H1 (cell line): Measurements from ENCODE around the gene LRRTM4. TPM values are rescaled to one million over a fixed set of nuclear protein-coding genes. Genes with fewer than 3 reads are reported as not detected.

Experiments used
- CTCF ChIA-PET: fragments of 300-600 bp; sonication (Branson Sonifier 250); formaldehyde crosslinking; loops from one replicate; lab custom pipeline; 2021; ENCODE audit not compliant: partially characterized antibody; lab: Charles Lee
- POLR2A ChIA-PET: fragments of 300-600 bp; sonication (Branson Sonifier 250); formaldehyde crosslinking; loops from one replicate; lab custom pipeline; 2021; ENCODE audit warnings: inconsistent platforms; ENCODE audit not compliant: partially characterized antibody; lab: Charles Lee
- DNase-seq, 2 experiments: peaks; one replicate each; pipeline versions ENCODE4 v3.0.0 to v3.0.0-alpha.2; 2010 to 2022; ENCODE audit warnings: low spot score in 2 of 2, low read depth in 1 of 2, mixed read lengths in 1 of 2
- FAIRE-seq: peaks from 2 replicates; lab custom pipeline; 2011; peaks lifted over from hg19 to GRCh38; lab: Jason Lieb, UNC
- H2AFZ ChIP-seq: 2 replicates; pipeline ENCODE4 v1.8.1; 2012; ENCODE audit warnings: low read length, inconsistent platforms
- H2AK5ac ChIP-seq: 2 replicates; pipeline ENCODE4 v1.6.1; 2013; ENCODE audit warnings: low read depth, low read length
- H2BK120ac ChIP-seq: replicated peaks from 2 replicates; pipeline ENCODE3; 2013; ENCODE audit warnings: low read depth, low read length, inconsistent platforms
- H2BK12ac ChIP-seq: 2 replicates; pipeline ENCODE4 v1.6.1; 2013; ENCODE audit warnings: low read depth, low read length
- H2BK15ac ChIP-seq: 2 replicates; pipeline ENCODE4 v1.6.1; 2013; ENCODE audit warnings: low read length
- H2BK20ac ChIP-seq: 2 replicates; pipeline ENCODE4 v1.6.1; 2013; ENCODE audit warnings: low read length
- H2BK5ac ChIP-seq: 2 replicates; pipeline ENCODE4 v1.6.1; 2013; ENCODE audit warnings: low read depth, low read length
- H3K14ac ChIP-seq: 2 replicates; pipeline ENCODE4 v1.6.1; 2013; ENCODE audit warnings: inconsistent platforms; ENCODE audit not compliant: insufficient read length
- H3K18ac ChIP-seq: 2 replicates; pipeline ENCODE4 v1.6.1; 2013; ENCODE audit warnings: low read length; ENCODE audit errors: extremely low read depth
- H3K23ac ChIP-seq: 2 replicates; pipeline ENCODE4 v1.6.1; 2013; ENCODE audit warnings: inconsistent platforms; ENCODE audit not compliant: insufficient read length
- H3K23me2 ChIP-seq: 2 replicates; pipeline ENCODE4 v1.6.1; 2013; ENCODE audit warnings: low read depth, low read length
- H3K27ac ChIP-seq: 2 replicates; pipeline ENCODE4 v1.6.1; 2011; ENCODE audit warnings: low read depth, low read length, inconsistent platforms
- H3K27me3 ChIP-seq, 4 experiments: replicated peaks in 1 of 4; 1 replicate in 1 of 4; 2 replicates in 3 of 4; pipeline versions ENCODE4 v1.6.1 to v1.8.1; 2011 to 2013; ENCODE audit warnings: low read length in 3 of 4, mild to moderate bottlenecking in 3 of 4, inconsistent platforms in 2 of 4, mixed read lengths in 2 of 4, moderate library complexity in 1 of 4; ENCODE audit not compliant: control insufficient read depth in 3 of 4, insufficient read depth in 3 of 4; ENCODE audit errors: extremely low read depth in 1 of 4
- H3K36me3 ChIP-seq, 4 experiments: 2 replicates each; pipeline versions ENCODE4 v1.6.1 to v1.8.1; 2011 to 2013; ENCODE audit warnings: mild to moderate bottlenecking in 4 of 4, low read length in 3 of 4, moderate library complexity in 2 of 4, control low read depth in 1 of 4, inconsistent platforms in 1 of 4; ENCODE audit not compliant: insufficient read depth in 4 of 4, control insufficient read depth in 2 of 4
- H3K4ac ChIP-seq: replicated peaks from 2 replicates; pipeline ENCODE3; 2013; ENCODE audit warnings: low read length, low read depth, mixed read lengths, inconsistent platforms; ENCODE audit not compliant: insufficient read length
- H3K4me1 ChIP-seq, 4 experiments: replicated peaks in 1 of 4; 1 replicate in 1 of 4; 2 replicates in 3 of 4; pipeline versions ENCODE4 v1.6.1 to v1.8.1; 2011 to 2013; ENCODE audit warnings: low read length in 3 of 4, inconsistent platforms in 2 of 4, mixed read lengths in 1 of 4; ENCODE audit not compliant: insufficient read depth in 4 of 4, control insufficient read depth in 3 of 4
- H3K4me2 ChIP-seq, 2 experiments: 2 replicates each; pipeline versions ENCODE4 v1.6.1 to v1.8.1; 2011 to 2013; ENCODE audit warnings: low read depth in 2 of 2, low read length in 2 of 2, control low read depth in 1 of 2, inconsistent platforms in 1 of 2, mild to moderate bottlenecking in 1 of 2; ENCODE audit not compliant: insufficient read depth in 1 of 2
- H3K4me3 ChIP-seq, 4 experiments: fragments of 200-600, 300-600 bp in 1 of 4; sonication (generic), shearing (Covaris generic), sonication (Bioruptor Twin) in 1 of 4; 2 replicates each; pipeline versions ENCODE4 v1.5.1 to v1.8.1; 2011 to 2016; ENCODE audit warnings: low read length in 4 of 4, low read depth in 3 of 4, control low read depth in 2 of 4, inconsistent platforms in 2 of 4, mild to moderate bottlenecking in 2 of 4, mixed read lengths in 1 of 4, moderate library complexity in 1 of 4; ENCODE audit not compliant: insufficient read depth in 2 of 4; ENCODE audit errors: extremely low read depth in 1 of 4
- H3K56ac ChIP-seq: replicated peaks from 2 replicates; pipeline ENCODE3; 2013; ENCODE audit warnings: low read depth, mild to moderate bottlenecking, mixed read lengths, low read length, inconsistent platforms; ENCODE audit not compliant: insufficient read length
- H3K79me1 ChIP-seq: 2 replicates; pipeline ENCODE4 v1.6.1; 2013; ENCODE audit warnings: low read depth, low read length, control low read depth
- H3K79me2 ChIP-seq, 2 experiments: 2 replicates each; pipeline versions ENCODE4 v1.6.1 to v1.8.1; 2012 to 2013; ENCODE audit warnings: low read length in 2 of 2, mild to moderate bottlenecking in 2 of 2, inconsistent platforms in 1 of 2; ENCODE audit not compliant: insufficient read depth in 2 of 2, control insufficient read depth in 1 of 2
- H3K9ac ChIP-seq, 4 experiments: replicated peaks in 1 of 4; 1 replicate in 1 of 4; 2 replicates in 3 of 4; pipeline versions ENCODE4 v1.6.1 to v1.8.1; 2011 to 2013; ENCODE audit warnings: low read depth in 3 of 4, low read length in 3 of 4, control low read depth in 2 of 4, mild to moderate bottlenecking in 2 of 4, moderate library complexity in 2 of 4, inconsistent platforms in 1 of 4; ENCODE audit errors: extremely low read depth in 1 of 4
- H3K9me3 ChIP-seq, 2 experiments: 2 replicates each; pipeline versions ENCODE4 v1.6.1 to v1.8.1; 2012 to 2013; ENCODE audit warnings: mild to moderate bottlenecking in 2 of 2, moderate library complexity in 2 of 2, control low read depth in 1 of 2, inconsistent platforms in 1 of 2, low read depth in 1 of 2, low read length in 1 of 2, mixed read lengths in 1 of 2; ENCODE audit not compliant: insufficient read depth in 2 of 2
- H4K20me1 ChIP-seq, 2 experiments: replicated peaks in 1 of 2; 2 replicates each; pipeline versions ENCODE3 to v1.8.1; 2011 to 2013; ENCODE audit warnings: inconsistent platforms in 2 of 2, low read length in 2 of 2, mild to moderate bottlenecking in 1 of 2; ENCODE audit not compliant: insufficient read depth in 2 of 2, control insufficient read depth in 1 of 2
- H4K5ac ChIP-seq: 2 replicates; pipeline ENCODE4 v1.6.1; 2013; ENCODE audit warnings: low read length, low read depth, mixed read lengths, inconsistent platforms; ENCODE audit not compliant: insufficient read length
- H4K8ac ChIP-seq: 2 replicates; pipeline ENCODE4 v1.8.0; 2013; ENCODE audit warnings: mild to moderate bottlenecking, moderate library complexity, low read length, inconsistent platforms; ENCODE audit not compliant: insufficient read depth; ENCODE audit errors: extremely low read depth
- H4K91ac ChIP-seq: replicated peaks from 2 replicates; pipeline ENCODE3; 2013; ENCODE audit warnings: low read length, mixed read lengths, inconsistent platforms; ENCODE audit not compliant: insufficient read length
- ASH2L ChIP-seq: fragments of 200-600, 300-600 bp; sonication (generic); IDR thresholded peaks from one replicate; pipeline ENCODE4 v1.7.1; 2017; ENCODE audit warnings: low read length
- ATF3 ChIP-seq: IDR thresholded peaks from 2 replicates; pipeline ENCODE4 v1.6.1; 2011; ENCODE audit warnings: low read depth, mild to moderate bottlenecking, low read length; ENCODE audit not compliant: insufficient read depth
- BACH1 ChIP-seq: IDR thresholded peaks from 2 replicates; pipeline ENCODE4 v1.6.1; 2012; ENCODE audit warnings: low read length, improper control_type of control experiment
- CEBPB ChIP-seq: IDR thresholded peaks from 2 replicates; pipeline ENCODE4 v1.6.1; 2012; ENCODE audit warnings: low read depth, low read length
- CHD1 ChIP-seq: IDR thresholded peaks from 2 replicates; pipeline ENCODE4 v1.6.1; 2012; ENCODE audit warnings: low read depth, low read length, improper control_type of control experiment
- CTBP2 ChIP-seq: IDR thresholded peaks from 2 replicates; pipeline ENCODE4 v1.7.0; 2011; ENCODE audit warnings: borderline replicate concordance, mild to moderate bottlenecking, moderate library complexity, mixed read lengths, low read length; ENCODE audit not compliant: insufficient read depth, insufficient read length
- EGR1 ChIP-seq: IDR thresholded peaks from 2 replicates; pipeline ENCODE4 v1.6.1; 2011; ENCODE audit warnings: low read depth, low read length, borderline replicate concordance
- HDAC2 ChIP-seq, 2 experiments: fragments of 300-600 bp in 1 of 2; sonication (generic) in 1 of 2; IDR thresholded peaks; 2 replicates each; pipeline ENCODE4 v1.6.1; 2011 to 2012; ENCODE audit warnings: low read depth in 2 of 2, low read length in 2 of 2, mild to moderate bottlenecking in 2 of 2, moderate library complexity in 2 of 2, borderline replicate concordance in 1 of 2, inconsistent platforms in 1 of 2
- JUND ChIP-seq: IDR thresholded peaks from 2 replicates; pipeline ENCODE4 v1.6.1; 2011; ENCODE audit warnings: mild to moderate bottlenecking, improper control_type of control experiment, low read length
- NANOG ChIP-seq: IDR thresholded peaks from 2 replicates; pipeline ENCODE4 v1.6.1; 2011; ENCODE audit warnings: low read length, low read depth, mild to moderate bottlenecking, inconsistent platforms; ENCODE audit not compliant: insufficient read depth, poor library complexity, severe bottlenecking
- SUZ12 ChIP-seq: fragments of 200-600 bp; sonication (generic); IDR thresholded peaks from 2 replicates; pipeline ENCODE4 v1.6.1; 2012; ENCODE audit warnings: mild to moderate bottlenecking, inconsistent platforms, low read length, moderate library complexity, mixed read lengths
- TAF1 ChIP-seq: IDR thresholded peaks from 2 replicates; pipeline ENCODE4 v1.6.1; 2011; ENCODE audit warnings: mild to moderate bottlenecking, low read depth, low read length
- TCF12 ChIP-seq: IDR thresholded peaks from 2 replicates; pipeline ENCODE4 v1.6.1; 2011; ENCODE audit warnings: low read depth, mild to moderate bottlenecking, low read length
- YY1 ChIP-seq: IDR thresholded peaks from 2 replicates; pipeline ENCODE4 v1.6.1; 2011; ENCODE audit warnings: low read depth, mild to moderate bottlenecking, low read length
- ZNF274 ChIP-seq: IDR thresholded peaks from 2 replicates; pipeline ENCODE4 v1.7.0; 2012; ENCODE audit warnings: low read length, borderline replicate concordance; ENCODE audit errors: extremely low read depth
- WGBS, 2 experiments: shearing (Covaris generic) in 1 of 2; methylation state at CpG; one replicate each; pipeline versions ENCODE4 v1.1.6 to v1.1.7; 2013 to 2015; ENCODE audit warnings: low lambda C conversion rate in 2 of 2, mixed read lengths in 2 of 2, inconsistent platforms in 1 of 2, low coverage in 1 of 2, missing lambda C conversion rate in 1 of 2; ENCODE audit not compliant: insufficient replicate concordance in 2 of 2, insufficient coverage in 1 of 2, insufficient read length in 1 of 2; ENCODE audit errors: extremely low coverage in 1 of 2, missing lambda C conversion rate in 1 of 2; 5-methylcytosine and 5-hydroxymethylcytosine counted together
- polyA plus RNA-seq, 7 experiments: library from polyadenylated mRNA; depleted of rRNA in 3 of 7; stranded (reverse) in 5 of 7; unstranded in 2 of 7; fragments of >200 nt in 5 of 7; fragments of 200-250 nt in 2 of 7; gene quantifications; 1 replicate in 5 of 7; 2 replicates in 1 of 7; 4 replicates in 1 of 7; pipeline versions ENCODE4 v1.2.1 to v1.2.3, GENCODE V29; 2011 to 2013; ENCODE audit warnings: missing spikeins in 2 of 7, mixed read lengths in 2 of 7
- total RNA-seq: library from RNA; stranded (reverse); fragmentation: NEBNext Ultra II Directional; extraction: Animal tissue kit (Norgen Biotek cat#: 25700); gene quantifications from 2 replicates; pipeline ENCODE4 v1.2.1, GENCODE V29; 2021

Gene LRRTM4
- total and polyA plus RNA-seq, 2 of the 8 experiments (the other 6 are each of a cell fraction or from before 2014, with no cell fraction given), result 3.6 to 9.5 TPM

- H3K14ac ChIP-seq, result no peak overlapping the region
- H3K79me1 ChIP-seq, result no peaks in the 10 kb centered on the region
- FAIRE-seq (no peak), DNase-seq (no peak)
- no peaks in the 10 kb centered on the region for H3K9me3 ChIP-seq
- no peak overlapping the region for H3K23ac ChIP-seq
- no peak overlapping the region for H4K5ac ChIP-seq
- no peak overlapping the region for H2BK120ac ChIP-seq
- H3K4me3 ChIP-seq, result no peak overlapping the region
- no peak overlapping the region for H3K9ac ChIP-seq
- no peaks in the 10 kb centered on the region for H3K27me3 ChIP-seq
- H2BK15ac ChIP-seq, result no peak overlapping the region
- no peak overlapping the region for H2AFZ ChIP-seq
- no peaks in the 10 kb centered on the region for H3K79me2 ChIP-seq
- H2BK5ac ChIP-seq, result no peak overlapping the region
- H4K8ac ChIP-seq, result no peak overlapping the region
- WGBS, 2 experiments, result 82% methylated on average over 3 of the region's 3 CpGs; no CpG with 5 or more reads in 1 of the 2 experiments
- no peak overlapping the region for H3K4ac ChIP-seq
- H3K4me1 ChIP-seq, result peaks cover 0 to 8% (median 1%) of the 10 kb centered on the region in 4 experiments; a peak in 2 of 7 replicates
- H4K20me1 ChIP-seq, result no peaks in the 10 kb centered on the region
- no peak overlapping the region for H3K27ac ChIP-seq
- no peak overlapping the region for H2BK20ac ChIP-seq
- CTCF ChIA-PET, result no interaction called here
- no peak overlapping the region for H2BK12ac ChIP-seq
- H3K23me2 ChIP-seq, result no peaks in the 10 kb centered on the region
- H3K56ac ChIP-seq, result no peak overlapping the region
- POLR2A ChIA-PET, result no interaction called here
- no peak overlapping the region for H3K18ac ChIP-seq
- H2AK5ac ChIP-seq, result no peak overlapping the region
- no peaks in the 10 kb centered on the region for H3K36me3 ChIP-seq
- no peak overlapping the region for H4K91ac ChIP-seq
- H3K4me2 ChIP-seq, result no peak overlapping the region
- TF ChIP-seq JUND (no peak), SUZ12 (no peak), BACH1 (no peak), CEBPB (no peak), ZNF274 (no peak), YY1 (no peak), EGR1 (no peak), ATF3 (no peak), HDAC2 (IDR thresholded peaks at IDR 0.05; ENCODE audit: borderline replicate concordance in 1 of 2, low read depth in 2 of 2, low read length in 2 of 2) (no peak), CHD1 (no peak), CTBP2 (no peak), NANOG (no peak), TCF12 (no peak), ASH2L (no peak), TAF1 (no peak)
Measured at GRCh38 chr2:77017355-77017745, 504.8 kb downstream of the LRRTM4 start.
